Natural killer cell (primary cell): ENCODE data around the gene STMN3. TPM values are rescaled to one million over a fixed set of nuclear protein-coding genes. Genes with fewer than 3 reads are reported as not detected.

Experiments
- ATAC-seq, 3 donors: fragments of 150-1000 bp in 2 of 3; fragments of 200-7000 bp in 1 of 3; cut with Tn5 transposase; 1 replicate in 1 of 3; 2 replicates in 2 of 3; pipeline ENCODE4 v1.10.0; 2021; ENCODE audit warnings: mild to moderate bottlenecking in 2 of 3, moderate library complexity in 2 of 3
- DNase-seq, 2 donors: peaks; one replicate each; pipeline versions ENCODE4 v3.0.0 to v3.0.0-alpha.2; 2013 to 2021; ENCODE audit warnings: mixed read lengths in 1 of 2
- H3K27ac ChIP-seq: one replicate; pipeline ENCODE4 v1.5.1; 2013; ENCODE audit warnings: mild to moderate bottlenecking, low read length
- H3K27me3 ChIP-seq: one replicate; pipeline ENCODE4 v1.6.1; 2013; ENCODE audit warnings: low read length; ENCODE audit not compliant: control insufficient read depth, insufficient read depth
- H3K36me3 ChIP-seq: one replicate; pipeline ENCODE4 v1.6.1; 2013; ENCODE audit warnings: low read length; ENCODE audit not compliant: control insufficient read depth, insufficient read depth
- H3K4me1 ChIP-seq: one replicate; pipeline ENCODE4 v1.6.1; 2013; ENCODE audit warnings: low read length; ENCODE audit not compliant: control insufficient read depth, insufficient read depth
- H3K4me3 ChIP-seq: one replicate; pipeline ENCODE4 v1.5.1; 2013; ENCODE audit warnings: low read length
- H3K9me3 ChIP-seq: one replicate; pipeline ENCODE4 v1.6.1; 2013; ENCODE audit warnings: low read length; ENCODE audit not compliant: control insufficient read depth, insufficient read depth
- H3K27ac Mint-ChIP-seq, 2 donors: one replicate each; pipeline ENCODE4 v1.8.0; 2022; ENCODE audit warnings: mild to moderate bottlenecking in 2 of 2, mixed read lengths in 2 of 2, moderate library complexity in 1 of 2
- H3K27me3 Mint-ChIP-seq, 2 donors: one replicate each; pipeline ENCODE4 v1.8.0; 2022; ENCODE audit warnings: low read depth in 2 of 2, mixed read lengths in 2 of 2
- H3K36me3 Mint-ChIP-seq: one replicate; pipeline ENCODE4 v1.8.0; 2022; ENCODE audit warnings: mixed read lengths
- H3K4me1 Mint-ChIP-seq, 2 donors: one replicate each; pipeline ENCODE4 v1.8.0; 2022; ENCODE audit warnings: mixed read lengths in 2 of 2
- H3K4me3 Mint-ChIP-seq: one replicate; pipeline ENCODE4 v1.8.0; 2022; ENCODE audit warnings: mild to moderate bottlenecking, moderate library complexity, mixed read lengths
- H3K9me3 Mint-ChIP-seq, 2 donors: one replicate each; pipeline ENCODE4 v1.8.0; 2022; ENCODE audit warnings: mixed read lengths in 2 of 2
- CTCF ChIP-seq: fragments of 200-600 bp; IDR thresholded peaks from one replicate; pipeline ENCODE4 v1.8.0; 2022; ENCODE audit warnings: antibody characterized with exemption
- WGBS: methylation state at CpG from one replicate; pipeline ENCODE4 v1.1.7; 2013; ENCODE audit warnings: missing lambda C conversion rate; ENCODE audit not compliant: insufficient coverage; 5-methylcytosine and 5-hydroxymethylcytosine counted together
- intact Hi-C: fragments of 100-400 bp; cut with micrococcal nuclease; formaldehyde crosslinking; loops from one replicate; pipeline ENCODE4 v1.14.2; 2022
- total RNA-seq, 4 donors: library from RNA; stranded (reverse); fragments of 120-200 nt in 1 of 4; gene quantifications; one replicate each; pipeline versions ENCODE4 v1.2.3 to v1.2.4, GENCODE V29; 2013 to 2022

The STMN3 gene
- total RNA-seq, 3 donors from 2014 or later (not counting 1 experiment from before 2014, with no cell fraction given), result 6.7 to 12.9 (median 8.3) TPM

- Histone ChIP-seq H3K27ac (no peak overlapping the region), H3K4me3 (no peak overlapping the region), H3K27me3 (no peaks in the 10 kb centered on the region), H3K9me3 (no peaks in the 10 kb centered on the region), H3K4me1 (no peaks in the 10 kb centered on the region), H3K36me3 (peaks cover 32% of the 10 kb centered on the region)
- DNase-seq, result no peak
- Mint-ChIP-seq H3K9me3 (no peaks in the 10 kb centered on the region), H3K4me3 (no peak overlapping the region), H3K36me3 (no peaks in the 10 kb centered on the region), H3K27ac (no peak overlapping the region), H3K27me3 (no peaks in the 10 kb centered on the region), H3K4me1 (peaks cover 8 to 12% of the 10 kb centered on the region in 2 donors)
- no peak for ATAC-seq
- 96% methylated on average over 16 of the region's 16 CpGs for WGBS
- intact Hi-C loops, result no loop called here
- TF ChIP-seq CTCF, result no peak
Measured at GRCh38 chr20:63619086-63619485, 34.1 kb downstream of the STMN3 start.

GRCh38 chr20:63618291-63618980 lies 34.8 kb downstream of the STMN3 start:
- peaks cover 32% of the 10 kb centered on the region for H3K36me3 ChIP-seq
- no peak for DNase-seq
- Mint-ChIP-seq H3K4me3 (no peak overlapping the region), H3K27me3 (no peaks in the 10 kb centered on the region), H3K27ac (no peak overlapping the region), H3K9me3 (no peaks in the 10 kb centered on the region), H3K36me3 (no peaks in the 10 kb centered on the region), H3K4me1 (peaks cover 12 to 13% of the 10 kb centered on the region in 2 donors)
- H3K4me3 ChIP-seq, result no peak overlapping the region
- TF ChIP-seq CTCF, result no peak
- intact Hi-C loops, result no loop called here
- ATAC-seq, result no peak
- peaks cover 2% of the 10 kb centered on the region for H3K4me1 ChIP-seq
- H3K9me3 ChIP-seq, result no peaks in the 10 kb centered on the region
- 95% methylated on average over 11 of the region's 11 CpGs for WGBS
- H3K27me3 ChIP-seq, result no peaks in the 10 kb centered on the region
- no peak overlapping the region for H3K27ac ChIP-seq

- no peaks in the 10 kb centered on the region for H3K27me3 ChIP-seq
- ATAC-seq, result no peak
- no peak for TF ChIP-seq CTCF
- peaks cover 16% of the 10 kb centered on the region in 2 donors for H3K4me1 Mint-ChIP-seq
- intact Hi-C loops, result no loop called here
- no peaks in the 10 kb centered on the region for H3K9me3 ChIP-seq
- peaks cover 7% of the 10 kb centered on the region for H3K4me1 ChIP-seq
- 93% methylated on average over 8 of the region's 8 CpGs for WGBS
- H3K27ac Mint-ChIP-seq, result no peak overlapping the region
- no peak overlapping the region for H3K27ac ChIP-seq
- no peaks in the 10 kb centered on the region for H3K27me3 Mint-ChIP-seq
- no peaks in the 10 kb centered on the region for H3K36me3 Mint-ChIP-seq
- no peak overlapping the region for H3K4me3 ChIP-seq
- no peaks in the 10 kb centered on the region for H3K9me3 Mint-ChIP-seq
- peaks cover 32% of the 10 kb centered on the region for H3K36me3 ChIP-seq
- DNase-seq, result no peak
- no peak overlapping the region for H3K4me3 Mint-ChIP-seq
Measured at GRCh38 chr20:63617876-63618265, 35.4 kb downstream of the STMN3 start.
